HEK293T (cell line): ENCODE results near the gene CACHD1.

Source experiments
- CTCF ChIA-PET: fragments of 350-600 bp; formaldehyde crosslinking; extraction: SDS; loops from one replicate; lab custom pipeline; 2021; ENCODE audit warnings: antibody characterized with exemption, inconsistent platforms; lab: Yijun Ruan, JAX
- POLR2A ChIA-PET: fragments of 350-600 bp; formaldehyde crosslinking; extraction: SDS; loops from one replicate; lab custom pipeline; 2020; ENCODE audit warnings: antibody characterized with exemption, inconsistent platforms; lab: Yijun Ruan, JAX
- DNase-seq: peaks from one replicate; pipeline ENCODE4 v3.0.0; 2012; ENCODE audit warnings: mixed read lengths; ENCODE audit errors: extremely low spot score
- ARNT ChIP-seq: fragments of 450-650 bp; IDR thresholded peaks from 2 replicates; pipeline ENCODE4 v1.6.1; 2017; ENCODE audit warnings: mild to moderate bottlenecking
- BHLHE40 ChIP-seq: fragments of 450-650 bp; IDR thresholded peaks from 2 replicates; pipeline ENCODE4 v1.6.1; 2016; ENCODE audit warnings: mild to moderate bottlenecking, moderate library complexity, borderline replicate concordance
- CTBP1 ChIP-seq: fragments of 450-650 bp; IDR thresholded peaks from 2 replicates; pipeline ENCODE4 v1.6.1; 2016; ENCODE audit warnings: borderline replicate concordance
- ELF4 ChIP-seq: fragments of 450-650 bp; IDR thresholded peaks from 2 replicates; pipeline ENCODE4 v1.6.1; 2017; ENCODE audit warnings: antibody characterized with exemption
- FOXA1 ChIP-seq: fragments of 450-650 bp; IDR thresholded peaks from 2 replicates; pipeline ENCODE4 v1.6.1; 2016; ENCODE audit warnings: mild to moderate bottlenecking
- FOXK2 ChIP-seq: fragments of 450-650 bp; IDR thresholded peaks from 2 replicates; pipeline ENCODE4 v1.6.1; 2016; ENCODE audit warnings: mild to moderate bottlenecking
- FOXM1 ChIP-seq: fragments of 450-650 bp; IDR thresholded peaks from 2 replicates; pipeline ENCODE4 v1.6.1; 2017; ENCODE audit warnings: mild to moderate bottlenecking, borderline replicate concordance
- HDGF ChIP-seq: fragments of 450-650 bp; IDR thresholded peaks from 2 replicates; pipeline ENCODE4 v1.6.1; 2017; ENCODE audit warnings: antibody characterized with exemption, borderline replicate concordance
- L3MBTL2 ChIP-seq: fragments of 450-650 bp; conservative IDR thresholded peaks from 2 replicates; pipeline ENCODE4 v1.6.1; 2016; ENCODE audit warnings: mild to moderate bottlenecking
- LEF1 ChIP-seq: fragments of 450-650 bp; IDR thresholded peaks from 2 replicates; pipeline ENCODE4 v1.6.1; 2017; ENCODE audit warnings: mild to moderate bottlenecking, borderline replicate concordance
- NFRKB ChIP-seq: fragments of 450-650 bp; IDR thresholded peaks from 2 replicates; pipeline ENCODE4 v1.6.1; 2016; ENCODE audit warnings: mild to moderate bottlenecking, moderate library complexity
- PKNOX1 ChIP-seq: fragments of 450-650 bp; IDR thresholded peaks from 2 replicates; pipeline ENCODE4 v1.6.1; 2016
- SP1 ChIP-seq: fragments of 450-650 bp; IDR thresholded peaks from 2 replicates; pipeline ENCODE4 v1.6.1; 2017
- SUZ12 ChIP-seq: fragments of 450-650 bp; IDR thresholded peaks from 2 replicates; pipeline ENCODE4 v1.6.1; 2016; ENCODE audit warnings: mild to moderate bottlenecking
- TARDBP ChIP-seq: fragments of 450-650 bp; IDR thresholded peaks from 2 replicates; pipeline ENCODE4 v1.6.1; 2016
- ZNF384 ChIP-seq: fragments of 450-650 bp; IDR thresholded peaks from 2 replicates; pipeline ENCODE4 v1.6.1; 2016

CACHD1 gene

GRCh38 chr1:64516301-64516700, 46.4 kb downstream of the CACHD1 start:
- ChIA-PET POLR2A (no interaction called here), CTCF (interaction anchor here (0.6 kb wide), 1 partner anchor 27 kb away, joined by 3 read pairs; no protein-coding TSS in a partner anchor)
- no peak for TF ChIP-seq PKNOX1
- no peak for TF ChIP-seq BHLHE40
- TF ChIP-seq SUZ12: no peak
- no peak for TF ChIP-seq L3MBTL2
- TF ChIP-seq FOXK2: no peak
- no peak for TF ChIP-seq ARNT
- DNase-seq: no peak

GRCh38 chr1:64516803-64517568, 47.1 kb downstream of the CACHD1 start:
- POLR2A ChIA-PET: no interaction called here
- CTCF ChIA-PET: interaction anchor here (0.6 kb wide), 1 partner anchor 28 kb away, joined by 3 read pairs; no protein-coding TSS in a partner anchor
- no peak for TF ChIP-seq CTBP1
- no peak for TF ChIP-seq FOXM1
- no peak for TF ChIP-seq FOXA1
- no peak for TF ChIP-seq SP1
- TF ChIP-seq BHLHE40: no peak
- no peak for TF ChIP-seq FOXK2
- no peak for TF ChIP-seq L3MBTL2
- TF ChIP-seq ELF4: no peak
- no peak for TF ChIP-seq ZNF384
- no peak for TF ChIP-seq NFRKB
- no peak for TF ChIP-seq SUZ12
- no peak for TF ChIP-seq ARNT
- TF ChIP-seq PKNOX1: no peak
- no peak for TF ChIP-seq HDGF
- no peak for TF ChIP-seq LEF1
- no peak for TF ChIP-seq TARDBP
- DNase-seq: no peak

GRCh38 chr1:64517640-64518039, 47.7 kb downstream of the CACHD1 start:
- POLR2A ChIA-PET: no interaction called here
- CTCF ChIA-PET: interaction anchor here (0.7 kb wide), 1 partner anchor 121 kb away, joined by 8 read pairs; no protein-coding TSS in a partner anchor
- DNase-seq: no peak
- TF ChIP-seq FOXM1 (no peak), BHLHE40 (no peak), NFRKB (no peak), CTBP1 (no peak), HDGF (no peak), SP1 (no peak), SUZ12 (no peak), L3MBTL2 (no peak), ELF4 (no peak), ZNF384 (no peak), FOXA1 (no peak), FOXK2 (no peak), LEF1 (no peak), TARDBP (no peak), PKNOX1 (no peak), ARNT (no peak)

GRCh38 chr1:64518692-64519481, 49.0 kb downstream of the CACHD1 start:
- TF ChIP-seq SP1: no peak
- ChIA-PET POLR2A (no interaction called here), CTCF (no interaction called here)
- no peak for DNase-seq

GRCh38 chr1:64519901-64520300, 50.0 kb downstream of the CACHD1 start:
- POLR2A ChIA-PET: no interaction called here
- CTCF ChIA-PET: no interaction called here
- no peak for DNase-seq
- TF ChIP-seq L3MBTL2 (no peak), HDGF (no peak), CTBP1 (no peak), ELF4 (no peak), FOXM1 (no peak), ARNT (no peak), PKNOX1 (no peak), FOXA1 (no peak), SUZ12 (no peak), BHLHE40 (no peak), NFRKB (no peak), SP1 (no peak), LEF1 (no peak), FOXK2 (no peak)
